Measurements from ENCODE around the gene ARPC2.

The ARPC2 gene

DNA sequence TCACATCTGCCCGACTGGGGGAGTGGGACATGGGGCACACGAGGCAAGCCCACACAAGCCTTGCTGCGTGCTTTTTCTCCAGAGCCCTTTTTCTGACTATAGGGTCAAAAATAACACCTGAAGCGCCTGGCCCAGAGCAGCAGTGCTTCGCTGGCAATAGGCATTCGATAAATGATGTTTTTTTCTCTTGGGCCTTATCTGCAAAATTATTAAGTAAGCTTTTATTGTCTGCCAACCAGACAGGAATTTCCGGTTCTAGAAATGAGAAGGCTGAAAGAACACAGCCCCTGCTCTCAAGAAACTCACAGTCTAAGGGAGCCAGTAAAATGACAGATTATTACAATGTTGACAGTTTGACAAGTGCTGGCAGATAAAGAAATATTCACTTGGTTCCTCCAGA, 78.0 kb downstream of the ARPC2 start:
- Histone ChIP-seq H3K9ac (ENCODE audit: low read depth in 1 of 2, low read length in 2 of 2) (peak overlapping the region; percentile 43 to 61), H3K4me3 (ENCODE audit: low read depth in 1 of 2, low read length in 2 of 2) (no peak overlapping the region)

DNA sequence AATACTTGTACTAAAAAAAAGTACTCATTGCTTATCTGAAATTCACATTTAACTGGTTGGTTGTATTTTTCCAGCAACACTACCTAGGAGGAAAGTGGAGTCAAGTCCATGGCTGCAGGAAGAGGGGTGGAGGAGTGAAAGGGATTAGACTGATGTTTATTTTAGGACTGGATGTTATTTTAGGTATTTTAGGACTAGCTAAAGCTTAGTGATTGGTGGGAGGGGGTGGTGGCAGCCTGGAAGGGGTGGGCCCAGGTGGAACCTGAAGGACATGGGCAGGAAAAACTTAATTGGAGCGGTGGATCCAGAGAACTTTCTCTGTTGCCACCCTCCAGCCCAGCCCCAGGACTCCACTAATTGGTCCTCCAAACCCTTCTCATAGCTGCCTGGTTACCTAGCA, 79.2 kb downstream of the ARPC2 start:
- Histone ChIP-seq H3K4me1 (ENCODE audit: control insufficient read depth in 1 of 2, insufficient read depth in 2 of 2, low read length in 2 of 2) (peaks cover 27 to 32% of the 10 kb centered on the region in 2 donors), H3K27me3 (ENCODE audit: control insufficient read depth in 1 of 2, insufficient read depth in 2 of 2, low read length in 2 of 2) (no peaks in the 10 kb centered on the region), H3K4me3 (ENCODE audit: low read depth in 1 of 2, low read length in 2 of 2) (no peak overlapping the region), H3K9ac (ENCODE audit: low read depth in 1 of 2, low read length in 2 of 2) (no peak overlapping the region), H3K9me3 (ENCODE audit: control insufficient read depth in 1 of 2, low read length in 2 of 2) (no peaks in the 10 kb centered on the region), H3K36me3 (ENCODE audit: control insufficient read depth in 1 of 2, insufficient read depth in 2 of 2, low read length in 2 of 2) (no peaks in the 10 kb centered on the region), H3K27ac (ENCODE audit: low read depth, low read length) (no peak overlapping the region)

More for the DNA sequence above, 78.0 kb downstream of the ARPC2 start:
- H3K4me1 ChIP-seq (ENCODE audit: control insufficient read depth in 1 of 2, insufficient read depth in 2 of 2, low read length in 2 of 2), result peaks cover 38 to 44% of the 10 kb centered on the region in 2 donors
- peak overlapping the region; percentile 74 for H3K27ac ChIP-seq (ENCODE audit: low read depth, low read length)
- no peaks in the 10 kb centered on the region for H3K36me3 ChIP-seq (ENCODE audit: control insufficient read depth in 1 of 2, insufficient read depth in 2 of 2, low read length in 2 of 2)
- H3K27me3 ChIP-seq (ENCODE audit: control insufficient read depth in 1 of 2, insufficient read depth in 2 of 2, low read length in 2 of 2), result no peaks in the 10 kb centered on the region
- no peaks in the 10 kb centered on the region for H3K9me3 ChIP-seq (ENCODE audit: control insufficient read depth in 1 of 2, low read length in 2 of 2)

DNA sequence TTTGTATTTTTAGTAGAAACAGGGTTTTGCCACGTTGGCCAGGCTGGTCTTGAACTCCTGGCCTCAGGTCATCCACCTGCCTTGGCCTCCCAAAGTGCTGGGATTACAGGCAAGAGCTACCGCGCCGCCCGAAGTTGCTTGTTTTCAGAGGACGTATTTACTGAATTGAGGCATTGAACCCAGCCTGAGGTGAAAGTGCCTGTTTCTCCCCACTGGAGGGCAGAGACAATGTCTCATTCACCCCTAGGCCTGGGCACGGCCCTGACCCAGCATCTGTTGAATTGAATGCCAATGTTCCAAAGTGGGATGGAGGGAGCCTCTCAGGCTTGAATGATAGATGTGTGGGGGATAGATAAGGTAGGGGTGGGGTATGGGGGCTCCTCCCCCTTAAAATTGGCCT, 79.9 kb downstream of the ARPC2 start:
- no peaks in the 10 kb centered on the region for H3K36me3 ChIP-seq (ENCODE audit: control insufficient read depth in 1 of 2, insufficient read depth in 2 of 2, low read length in 2 of 2)
- no peak overlapping the region for H3K9ac ChIP-seq (ENCODE audit: low read depth in 1 of 2, low read length in 2 of 2)
- peaks cover 23 to 28% of the 10 kb centered on the region in 2 donors for H3K4me1 ChIP-seq (ENCODE audit: control insufficient read depth in 1 of 2, insufficient read depth in 2 of 2, low read length in 2 of 2)
- H3K27me3 ChIP-seq (ENCODE audit: control insufficient read depth in 1 of 2, insufficient read depth in 2 of 2, low read length in 2 of 2), result no peaks in the 10 kb centered on the region
- H3K27ac ChIP-seq (ENCODE audit: low read depth, low read length), result no peak overlapping the region
- H3K4me3 ChIP-seq (ENCODE audit: low read depth in 1 of 2, low read length in 2 of 2), result no peak overlapping the region
- H3K9me3 ChIP-seq (ENCODE audit: control insufficient read depth in 1 of 2, low read length in 2 of 2), result no peaks in the 10 kb centered on the region

DNA sequence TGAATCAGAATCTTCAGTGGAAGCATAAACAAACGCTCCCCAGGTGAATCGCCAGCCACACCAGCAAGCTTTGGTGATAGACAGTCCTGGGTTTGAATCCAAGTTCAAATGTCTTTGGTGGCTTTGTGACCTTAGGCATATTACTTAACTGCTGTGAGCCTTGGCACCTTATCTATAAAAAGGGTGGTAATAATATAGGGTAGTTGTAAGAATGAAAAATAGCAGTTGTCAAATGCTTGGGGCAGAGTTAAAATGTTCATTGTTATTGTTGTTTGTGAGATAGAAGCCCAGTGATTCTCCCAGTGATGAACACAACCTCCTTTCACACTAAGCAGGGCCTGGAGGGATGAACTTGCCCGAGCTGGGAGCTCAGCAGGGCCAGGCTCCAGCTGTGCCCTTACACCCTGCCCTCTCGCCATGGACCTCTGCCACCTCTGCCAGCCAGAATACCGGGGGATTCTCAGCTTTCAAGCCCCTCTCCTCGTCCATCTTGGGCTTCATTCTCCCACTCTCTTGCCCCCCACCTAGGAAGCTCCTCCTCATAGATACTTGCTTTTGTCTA, 81.4 kb downstream of the ARPC2 start:
- Histone ChIP-seq H3K4me1 (ENCODE audit: control insufficient read depth in 1 of 2, insufficient read depth in 2 of 2, low read length in 2 of 2) (peaks cover 18 to 19% of the 10 kb centered on the region in 2 donors), H3K4me3 (ENCODE audit: low read depth in 1 of 2, low read length in 2 of 2) (no peak overlapping the region), H3K27ac (ENCODE audit: low read depth, low read length) (no peak overlapping the region), H3K36me3 (ENCODE audit: control insufficient read depth in 1 of 2, insufficient read depth in 2 of 2, low read length in 2 of 2) (no peaks in the 10 kb centered on the region), H3K9me3 (ENCODE audit: control insufficient read depth in 1 of 2, low read length in 2 of 2) (no peaks in the 10 kb centered on the region), H3K9ac (ENCODE audit: low read depth in 1 of 2, low read length in 2 of 2) (no peak overlapping the region), H3K27me3 (ENCODE audit: control insufficient read depth in 1 of 2, insufficient read depth in 2 of 2, low read length in 2 of 2) (no peaks in the 10 kb centered on the region)

DNA sequence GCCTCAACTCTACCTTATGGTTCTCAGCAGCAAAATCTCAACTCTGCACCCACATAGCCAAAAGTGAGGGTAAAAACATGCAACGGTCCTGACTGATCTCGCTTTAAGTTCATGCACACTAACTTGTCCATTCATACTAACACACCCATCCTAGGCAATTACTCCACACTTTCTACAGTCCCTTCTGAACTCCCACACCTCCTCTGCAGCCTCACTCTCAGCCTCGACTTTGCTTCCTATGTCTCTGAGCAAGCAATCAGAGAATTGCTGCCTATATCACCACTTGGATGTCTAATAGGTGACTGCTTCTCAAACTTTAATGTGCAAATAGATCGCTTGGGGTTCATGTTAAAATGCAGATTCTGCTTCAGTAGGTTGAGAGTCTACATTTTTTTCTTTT, 83.2 kb downstream of the ARPC2 start:
- Histone ChIP-seq H3K27me3 (ENCODE audit: control insufficient read depth in 1 of 2, insufficient read depth in 2 of 2, low read length in 2 of 2) (no peaks in the 10 kb centered on the region), H3K9ac (ENCODE audit: low read depth in 1 of 2, low read length in 2 of 2) (no peak overlapping the region), H3K27ac (ENCODE audit: low read depth, low read length) (no peak overlapping the region), H3K4me3 (ENCODE audit: low read depth in 1 of 2, low read length in 2 of 2) (no peak overlapping the region), H3K4me1 (ENCODE audit: control insufficient read depth in 1 of 2, insufficient read depth in 2 of 2, low read length in 2 of 2) (peaks cover 5 to 6% of the 10 kb centered on the region in 2 donors), H3K9me3 (ENCODE audit: control insufficient read depth in 1 of 2, low read length in 2 of 2) (no peaks in the 10 kb centered on the region), H3K36me3 (ENCODE audit: control insufficient read depth in 1 of 2, insufficient read depth in 2 of 2, low read length in 2 of 2) (no peaks in the 10 kb centered on the region)

DNA sequence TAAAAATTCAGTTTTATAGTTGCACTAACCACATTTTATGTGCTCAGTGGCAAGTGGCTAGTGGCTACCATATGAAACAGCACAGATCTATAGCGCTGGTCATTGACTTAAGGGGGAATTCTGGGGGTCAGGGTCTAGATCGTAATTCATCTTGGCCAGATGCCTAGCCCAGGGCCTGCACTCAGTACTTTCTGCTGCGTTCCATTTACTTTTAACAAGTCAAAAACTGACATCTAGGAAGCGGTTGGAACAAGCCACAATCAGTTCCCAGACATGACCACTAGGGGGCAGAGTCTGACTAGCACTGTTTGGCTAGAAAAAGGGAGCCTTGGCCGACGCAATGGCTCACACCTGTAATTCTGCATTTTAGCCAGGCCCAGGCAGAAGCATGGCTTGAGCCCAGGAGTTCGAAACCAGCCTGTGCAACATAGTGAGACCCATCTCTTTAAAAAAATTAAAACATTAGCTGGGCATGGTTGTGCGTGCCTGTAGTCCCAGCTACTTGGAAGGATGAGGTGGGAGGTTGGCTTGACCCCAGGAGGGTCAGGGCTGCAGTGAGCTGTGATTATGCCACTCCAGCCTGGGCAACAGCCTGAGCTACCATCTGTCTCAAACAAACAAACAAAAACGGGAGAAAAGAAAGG, 84.3 kb downstream of the ARPC2 start:
- Histone ChIP-seq H3K9ac (ENCODE audit: low read depth in 1 of 2, low read length in 2 of 2) (peak overlapping the region in 1 of 2 donors; percentile 43), H3K9me3 (ENCODE audit: control insufficient read depth in 1 of 2, low read length in 2 of 2) (no peaks in the 10 kb centered on the region), H3K27ac (ENCODE audit: low read depth, low read length) (no peak overlapping the region)

More for the DNA sequence above, 84.3 kb downstream of the ARPC2 start:
- peaks cover 3 to 4% of the 10 kb centered on the region in 2 donors for H3K4me1 ChIP-seq (ENCODE audit: control insufficient read depth in 1 of 2, insufficient read depth in 2 of 2, low read length in 2 of 2)
- H3K27me3 ChIP-seq (ENCODE audit: control insufficient read depth in 1 of 2, insufficient read depth in 2 of 2, low read length in 2 of 2), result no peaks in the 10 kb centered on the region
- no peak overlapping the region for H3K4me3 ChIP-seq (ENCODE audit: low read depth in 1 of 2, low read length in 2 of 2)
- H3K36me3 ChIP-seq (ENCODE audit: control insufficient read depth in 1 of 2, insufficient read depth in 2 of 2, low read length in 2 of 2), result no peaks in the 10 kb centered on the region
